HepG2 (cell line): ENCODE measurements around the gene CATSPERD. TPM values are rescaled to one million over a fixed set of nuclear protein-coding genes. Genes with fewer than 3 reads are reported as not detected.

ENCODE experiments used
- AGO1 ChIP-seq: fragments of 200-400 bp; formaldehyde crosslinking; IDR thresholded peaks from 2 replicates; pipeline ENCODE4 v1.6.1; 2017; ENCODE audit warnings: mild to moderate bottlenecking, low read depth, low read length, moderate library complexity; ENCODE audit not compliant: poor library complexity, severe bottlenecking
- CC2D1A ChIP-seq: sonication (generic); formaldehyde crosslinking; IDR thresholded peaks from 2 replicates; pipeline ENCODE4 v1.8.1; 2023; ENCODE audit warnings: mild to moderate bottlenecking, missing genetic modification reagents
- HOXA3 ChIP-seq: sonication (generic); formaldehyde crosslinking; IDR thresholded peaks from 2 replicates; pipeline ENCODE4 v1.5.0; 2020; ENCODE audit warnings: missing genetic modification reagents
- KDM2A ChIP-seq: sonication (generic); formaldehyde crosslinking; IDR thresholded peaks from 2 replicates; pipeline ENCODE4 v1.4.0; 2020; ENCODE audit warnings: low read depth, missing genetic modification reagents, borderline replicate concordance
- KDM3A ChIP-seq: IDR thresholded peaks from 2 replicates; pipeline ENCODE4 v1.6.1; 2018; ENCODE audit warnings: low read depth, missing compliant biosample characterization
- KDM6A ChIP-seq: IDR thresholded peaks from 2 replicates; pipeline ENCODE4 v1.6.1; 2016; ENCODE audit warnings: low read depth
- KLF6 ChIP-seq: IDR thresholded peaks from 2 replicates; pipeline ENCODE4 v1.8.0; 2016; ENCODE audit warnings: missing biosample characterization, missing genetic modification reagents
- MBD4 ChIP-seq: IDR thresholded peaks from 2 replicates; pipeline ENCODE4 v1.6.1; 2012; ENCODE audit warnings: low read length, inconsistent platforms, borderline replicate concordance
- ONECUT2 ChIP-seq: sonication (generic); formaldehyde crosslinking; IDR thresholded peaks from 2 replicates; pipeline ENCODE4 v1.4.0; 2020; ENCODE audit warnings: missing genetic modification reagents
- PAF1 ChIP-seq: IDR thresholded peaks from 2 replicates; pipeline ENCODE4 v1.6.1; 2016; ENCODE audit warnings: missing genetic modification reagents, missing compliant biosample characterization
- PHF20 ChIP-seq: sonication (generic); formaldehyde crosslinking; IDR thresholded peaks from 2 replicates; pipeline ENCODE4 v1.5.0; 2020; ENCODE audit warnings: mild to moderate bottlenecking, missing genetic modification reagents
- ZBTB8A ChIP-seq: sonication (generic); formaldehyde crosslinking; IDR thresholded peaks from 2 replicates; pipeline ENCODE4 v1.4.0; 2020; ENCODE audit warnings: mild to moderate bottlenecking, low read depth, missing genetic modification reagents, borderline replicate concordance
- ZFP36L1 ChIP-seq: sonication (generic); formaldehyde crosslinking; IDR thresholded peaks from 2 replicates; pipeline ENCODE4 v1.8.0; 2022; ENCODE audit warnings: mild to moderate bottlenecking, missing genetic modification reagents, moderate library complexity
- ZFP36L2 ChIP-seq: sonication (generic); formaldehyde crosslinking; IDR thresholded peaks from 2 replicates; pipeline ENCODE4 v1.4.0; 2020; ENCODE audit warnings: missing genetic modification reagents
- ZNF234 ChIP-seq: sonication (generic); formaldehyde crosslinking; conservative IDR thresholded peaks from 2 replicates; pipeline ENCODE4 v1.5.1; 2020; ENCODE audit warnings: mild to moderate bottlenecking, missing genetic modification reagents
- ZNF235 ChIP-seq: sonication (generic); formaldehyde crosslinking; IDR thresholded peaks from 2 replicates; pipeline ENCODE4 v1.8.1; 2023; ENCODE audit warnings: mild to moderate bottlenecking, missing genetic modification reagents, borderline replicate concordance
- ZNF260 ChIP-seq: sonication (generic); formaldehyde crosslinking; IDR thresholded peaks from 2 replicates; pipeline ENCODE4 v1.4.0; 2020; ENCODE audit warnings: missing genetic modification reagents, low read depth, mild to moderate bottlenecking, borderline replicate concordance
- ZNF782 ChIP-seq: sonication (generic); formaldehyde crosslinking; IDR thresholded peaks from 2 replicates; pipeline ENCODE4 v1.4.0; 2020; ENCODE audit warnings: missing genetic modification reagents, mild to moderate bottlenecking, borderline replicate concordance
- polyA plus RNA-seq, 8 experiments: library from polyadenylated mRNA; depleted of rRNA in 3 of 8; stranded (reverse) in 7 of 8; unstranded in 1 of 8; fragments of >200 nt; fragmentation: Illumina TruSeq in 4 of 8; extraction: Trizol in 4 of 8; gene quantifications; 2 replicates each; pipeline versions ENCODE4 v1.2.1 to v1.2.3, GENCODE V29; 2011 to 2016; ENCODE audit warnings: low read depth in 4 of 8, missing spikeins in 1 of 8, mixed read lengths in 1 of 8; ENCODE audit not compliant: insufficient read depth in 1 of 8
- total RNA-seq, 5 experiments: library from RNA; depleted of rRNA; stranded (reverse); fragments of >200 nt; fragmentation: Illumina TruSeq; extraction: Trizol; gene quantifications; 2 replicates each; pipeline ENCODE4 v1.2.3, GENCODE V29; 2016; ENCODE audit warnings: low read depth in 1 of 5
- TF ChIP-seq, protein P1 (sequence below): IDR thresholded peaks from 2 replicates; pipeline ENCODE4 v1.6.1; 2016; ENCODE audit warnings: low read depth, control low read depth
- TF ChIP-seq, protein P2 (sequence below): sonication (generic); formaldehyde crosslinking; IDR thresholded peaks from 2 replicates; pipeline ENCODE4 v1.9.0; 2022; ENCODE audit warnings: low read depth, missing genetic modification reagents
- TF ChIP-seq, protein P3 (sequence below): fragments of 450-650 bp; IDR thresholded peaks from 2 replicates; pipeline ENCODE4 v1.6.1; 2017; ENCODE audit warnings: mild to moderate bottlenecking

CATSPERD gene
- total and polyA plus RNA-seq, 2 of the 13 experiments (the other 11 are each of a cell fraction or from before 2014, with no cell fraction given), result 0.04 TPM; not detected in 1

DNA sequence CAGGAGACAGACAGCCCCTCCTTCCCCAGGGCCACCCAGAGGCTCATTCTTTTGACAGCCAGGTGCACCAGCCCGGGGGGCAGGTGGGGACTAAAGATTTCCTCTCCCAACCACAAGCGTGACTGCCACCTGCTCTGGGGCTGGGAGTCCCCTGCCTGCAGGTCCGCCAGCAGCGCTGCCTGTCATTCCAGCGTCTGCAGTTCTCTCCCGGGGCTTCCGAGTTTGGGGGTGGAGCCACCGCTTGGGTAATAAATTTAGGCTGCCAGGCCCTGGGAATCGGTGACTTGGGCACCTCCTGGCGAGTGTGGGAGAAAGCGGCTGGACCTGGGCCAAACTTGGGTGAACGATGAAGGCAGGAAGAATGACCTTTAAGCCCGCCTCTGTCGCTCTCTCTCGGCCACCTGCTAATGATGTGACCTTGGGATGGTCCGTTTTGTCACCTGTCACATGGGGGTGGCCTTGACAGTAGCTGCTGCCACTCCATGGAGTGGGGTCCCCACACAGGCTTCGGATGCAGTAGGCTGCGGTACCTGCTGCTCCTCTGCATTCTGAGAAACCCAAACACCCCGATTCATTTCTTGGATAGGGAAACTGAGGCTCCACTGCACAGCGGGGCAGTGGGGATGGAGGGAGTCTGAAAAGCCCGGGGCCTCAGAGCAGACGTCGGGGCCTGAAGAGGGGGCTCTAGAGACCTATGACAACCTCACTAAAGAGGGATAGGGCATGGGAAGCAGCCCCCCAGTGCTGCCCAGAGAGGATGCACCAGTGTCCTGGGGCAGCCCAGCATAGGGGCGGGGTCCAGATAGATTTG is 106.3 kb downstream of the CATSPERD start (continued):
- TF ChIP-seq ZNF782 (CRISPR knock-in tag), result peak; percentile 31; the same call in 1 of the 2 replicates
- TF ChIP-seq KDM6A (CRISPR knock-in tag), result 0 out of 2 replicates have a peak, but pooled peaks have one; percentile 7
- TF ChIP-seq KDM2A (CRISPR knock-in tag), result peak; percentile 74
- TF ChIP-seq KLF6, result 0 out of 2 replicates have a peak, but pooled peaks have one; percentile 74
- no peak for TF ChIP-seq ZFP36L2 (CRISPR knock-in tag)
- TF ChIP-seq, protein P1, sequence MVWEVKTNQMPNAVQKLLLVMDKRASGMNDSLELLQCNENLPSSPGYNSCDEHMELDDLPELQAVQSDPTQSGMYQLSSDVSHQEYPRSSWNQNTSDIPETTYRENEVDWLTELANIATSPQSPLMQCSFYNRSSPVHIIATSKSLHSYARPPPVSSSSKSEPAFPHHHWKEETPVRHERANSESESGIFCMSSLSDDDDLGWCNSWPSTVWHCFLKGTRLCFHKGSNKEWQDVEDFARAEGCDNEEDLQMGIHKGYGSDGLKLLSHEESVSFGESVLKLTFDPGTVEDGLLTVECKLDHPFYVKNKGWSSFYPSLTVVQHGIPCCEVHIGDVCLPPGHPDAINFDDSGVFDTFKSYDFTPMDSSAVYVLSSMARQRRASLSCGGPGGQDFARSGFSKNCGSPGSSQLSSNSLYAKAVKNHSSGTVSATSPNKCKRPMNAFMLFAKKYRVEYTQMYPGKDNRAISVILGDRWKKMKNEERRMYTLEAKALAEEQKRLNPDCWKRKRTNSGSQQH (CRISPR knock-in tag), result peak; percentile 35; the same call in 1 of the 2 replicates
- TF ChIP-seq CC2D1A (CRISPR knock-in tag), result no peak
- 0 out of 2 replicates have a peak, but pooled peaks have one; percentile 45 for TF ChIP-seq ZFP36L1 (CRISPR knock-in tag)
- no peak for TF ChIP-seq ZNF260 (CRISPR knock-in tag)
- TF ChIP-seq AGO1, result peak; percentile 80
- TF ChIP-seq ZBTB8A (CRISPR knock-in tag), result no peak
- TF ChIP-seq, protein P2, sequence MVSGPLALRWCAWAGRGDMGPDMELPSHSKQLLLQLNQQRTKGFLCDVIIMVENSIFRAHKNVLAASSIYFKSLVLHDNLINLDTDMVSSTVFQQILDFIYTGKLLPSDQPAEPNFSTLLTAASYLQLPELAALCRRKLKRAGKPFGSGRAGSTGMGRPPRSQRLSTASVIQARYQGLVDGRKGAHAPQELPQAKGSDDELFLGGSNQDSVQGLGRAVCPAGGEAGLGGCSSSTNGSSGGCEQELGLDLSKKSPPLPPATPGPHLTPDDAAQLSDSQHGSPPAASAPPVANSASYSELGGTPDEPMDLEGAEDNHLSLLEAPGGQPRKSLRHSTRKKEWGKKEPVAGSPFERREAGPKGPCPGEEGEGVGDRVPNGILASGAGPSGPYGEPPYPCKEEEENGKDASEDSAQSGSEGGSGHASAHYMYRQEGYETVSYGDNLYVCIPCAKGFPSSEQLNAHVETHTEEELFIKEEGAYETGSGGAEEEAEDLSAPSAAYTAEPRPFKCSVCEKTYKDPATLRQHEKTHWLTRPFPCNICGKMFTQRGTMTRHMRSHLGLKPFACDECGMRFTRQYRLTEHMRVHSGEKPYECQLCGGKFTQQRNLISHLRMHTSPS (CRISPR knock-in tag), result peak; percentile 79; the same call in 1 of the 2 replicates
- TF ChIP-seq, protein P3, sequence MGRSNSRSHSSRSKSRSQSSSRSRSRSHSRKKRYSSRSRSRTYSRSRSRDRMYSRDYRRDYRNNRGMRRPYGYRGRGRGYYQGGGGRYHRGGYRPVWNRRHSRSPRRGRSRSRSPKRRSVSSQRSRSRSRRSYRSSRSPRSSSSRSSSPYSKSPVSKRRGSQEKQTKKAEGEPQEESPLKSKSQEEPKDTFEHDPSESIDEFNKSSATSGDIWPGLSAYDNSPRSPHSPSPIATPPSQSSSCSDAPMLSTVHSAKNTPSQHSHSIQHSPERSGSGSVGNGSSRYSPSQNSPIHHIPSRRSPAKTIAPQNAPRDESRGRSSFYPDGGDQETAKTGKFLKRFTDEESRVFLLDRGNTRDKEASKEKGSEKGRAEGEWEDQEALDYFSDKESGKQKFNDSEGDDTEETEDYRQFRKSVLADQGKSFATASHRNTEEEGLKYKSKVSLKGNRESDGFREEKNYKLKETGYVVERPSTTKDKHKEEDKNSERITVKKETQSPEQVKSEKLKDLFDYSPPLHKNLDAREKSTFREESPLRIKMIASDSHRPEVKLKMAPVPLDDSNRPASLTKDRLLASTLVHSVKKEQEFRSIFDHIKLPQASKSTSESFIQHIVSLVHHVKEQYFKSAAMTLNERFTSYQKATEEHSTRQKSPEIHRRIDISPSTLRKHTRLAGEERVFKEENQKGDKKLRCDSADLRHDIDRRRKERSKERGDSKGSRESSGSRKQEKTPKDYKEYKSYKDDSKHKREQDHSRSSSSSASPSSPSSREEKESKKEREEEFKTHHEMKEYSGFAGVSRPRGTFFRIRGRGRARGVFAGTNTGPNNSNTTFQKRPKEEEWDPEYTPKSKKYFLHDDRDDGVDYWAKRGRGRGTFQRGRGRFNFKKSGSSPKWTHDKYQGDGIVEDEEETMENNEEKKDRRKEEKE, result no peak
- TF ChIP-seq MBD4, result no peak
- peak; percentile 70 for TF ChIP-seq PAF1 (CRISPR knock-in tag)
- TF ChIP-seq KDM3A (CRISPR knock-in tag), result 0 out of 2 replicates have a peak, but pooled peaks have one; percentile 61
- no peak for TF ChIP-seq ZNF234
- TF ChIP-seq PHF20 (CRISPR knock-in tag), result 0 out of 2 replicates have a peak, but pooled peaks have one; percentile 44
- peak; percentile 77 for TF ChIP-seq HOXA3
- no peak for TF ChIP-seq ZNF235
- no peak for TF ChIP-seq ONECUT2 (CRISPR knock-in tag)
